GM06990 (cell line): Measurements from ENCODE around the gene LAMTOR5.
"Not testable (repeated sequence)": the region's sequence is repeated elsewhere in the genome, so short reads cannot be mapped to it uniquely, and the experiment has no call there.

Experiments
- DNase-seq: peaks from one replicate; pipeline ENCODE4 v3.0.0-alpha.2; 2011; ENCODE audit not compliant: insufficient read length; ENCODE audit errors: extremely low read depth
- H3K27me3 ChIP-seq: replicated peaks from 2 replicates; pipeline ENCODE4 v1.6.0; 2011; ENCODE audit warnings: low read length; ENCODE audit not compliant: control insufficient read depth, insufficient read depth
- H3K36me3 ChIP-seq: 2 replicates; pipeline ENCODE4 v1.5.1; 2011; ENCODE audit warnings: low read length; ENCODE audit not compliant: control insufficient read depth, insufficient read depth
- H3K4me3 ChIP-seq: replicated peaks from 2 replicates; pipeline ENCODE4 v1.5.1; 2011; ENCODE audit warnings: low read depth, mild to moderate bottlenecking, control low read depth, low read length
- TF ChIP-seq, protein P1 (sequence below): IDR thresholded peaks from 2 replicates; pipeline ENCODE4 v1.5.1; 2011; ENCODE audit warnings: low read length, control low read depth, mild to moderate bottlenecking, inconsistent platforms; ENCODE audit not compliant: insufficient read depth, poor library complexity, severe bottlenecking

Gene LAMTOR5

DNA sequence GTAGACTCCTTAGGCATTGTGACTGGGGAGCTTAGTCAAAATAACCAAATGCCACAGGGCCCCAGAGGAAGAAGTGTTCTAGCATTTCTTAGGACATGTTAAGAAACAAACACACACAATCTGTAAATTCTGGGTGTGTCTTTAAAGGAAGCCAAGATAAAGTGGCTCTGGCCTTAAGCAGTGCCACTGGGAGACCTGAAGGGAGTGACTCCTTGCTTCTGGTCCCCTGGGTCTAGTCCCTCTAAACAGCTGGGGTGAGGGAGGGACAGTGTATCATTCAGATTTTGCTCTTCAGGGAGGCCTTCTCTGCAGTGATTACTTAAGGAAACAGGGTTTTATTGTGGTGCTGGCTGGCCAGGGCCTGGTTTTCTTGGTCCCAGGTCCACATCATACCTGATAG, 34.4 kb upstream of the LAMTOR5 start:
- Histone ChIP-seq H3K27me3 (no peaks in the 10 kb centered on the region; the same call in 1 of the 2 replicates), H3K4me3 (no peak overlapping the region), H3K36me3 (no peaks in the 10 kb centered on the region)
- TF ChIP-seq, protein P1, sequence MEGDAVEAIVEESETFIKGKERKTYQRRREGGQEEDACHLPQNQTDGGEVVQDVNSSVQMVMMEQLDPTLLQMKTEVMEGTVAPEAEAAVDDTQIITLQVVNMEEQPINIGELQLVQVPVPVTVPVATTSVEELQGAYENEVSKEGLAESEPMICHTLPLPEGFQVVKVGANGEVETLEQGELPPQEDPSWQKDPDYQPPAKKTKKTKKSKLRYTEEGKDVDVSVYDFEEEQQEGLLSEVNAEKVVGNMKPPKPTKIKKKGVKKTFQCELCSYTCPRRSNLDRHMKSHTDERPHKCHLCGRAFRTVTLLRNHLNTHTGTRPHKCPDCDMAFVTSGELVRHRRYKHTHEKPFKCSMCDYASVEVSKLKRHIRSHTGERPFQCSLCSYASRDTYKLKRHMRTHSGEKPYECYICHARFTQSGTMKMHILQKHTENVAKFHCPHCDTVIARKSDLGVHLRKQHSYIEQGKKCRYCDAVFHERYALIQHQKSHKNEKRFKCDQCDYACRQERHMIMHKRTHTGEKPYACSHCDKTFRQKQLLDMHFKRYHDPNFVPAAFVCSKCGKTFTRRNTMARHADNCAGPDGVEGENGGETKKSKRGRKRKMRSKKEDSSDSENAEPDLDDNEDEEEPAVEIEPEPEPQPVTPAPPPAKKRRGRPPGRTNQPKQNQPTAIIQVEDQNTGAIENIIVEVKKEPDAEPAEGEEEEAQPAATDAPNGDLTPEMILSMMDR = no peak
- DNase-seq = no peak

DNA sequence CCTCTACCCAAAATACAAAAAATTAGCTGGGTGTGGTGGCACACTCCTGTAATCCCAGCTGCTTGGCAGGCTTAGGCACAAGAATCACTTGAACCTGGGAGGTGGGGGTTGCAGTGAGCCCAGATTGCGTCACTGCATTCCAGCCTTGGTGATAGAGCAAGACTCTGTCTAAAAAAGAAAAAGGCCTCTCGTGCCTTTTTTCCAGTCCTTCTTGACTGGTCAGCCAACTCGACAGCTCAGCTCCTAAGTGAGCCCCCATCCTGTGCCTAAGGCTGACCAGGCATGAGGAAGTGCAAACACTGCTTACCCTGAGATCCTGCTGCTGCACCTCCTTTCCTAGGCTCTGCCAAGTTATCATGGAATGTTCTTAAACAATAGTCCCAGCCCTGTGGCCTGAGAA, 33.4 kb upstream of the LAMTOR5 start:
- no peak for DNase-seq
- TF ChIP-seq, protein P1 = no peak
- Histone ChIP-seq H3K27me3 (no peaks in the 10 kb centered on the region; the same call in 1 of the 2 replicates), H3K36me3 (no peaks in the 10 kb centered on the region), H3K4me3 (no peak overlapping the region)

DNA sequence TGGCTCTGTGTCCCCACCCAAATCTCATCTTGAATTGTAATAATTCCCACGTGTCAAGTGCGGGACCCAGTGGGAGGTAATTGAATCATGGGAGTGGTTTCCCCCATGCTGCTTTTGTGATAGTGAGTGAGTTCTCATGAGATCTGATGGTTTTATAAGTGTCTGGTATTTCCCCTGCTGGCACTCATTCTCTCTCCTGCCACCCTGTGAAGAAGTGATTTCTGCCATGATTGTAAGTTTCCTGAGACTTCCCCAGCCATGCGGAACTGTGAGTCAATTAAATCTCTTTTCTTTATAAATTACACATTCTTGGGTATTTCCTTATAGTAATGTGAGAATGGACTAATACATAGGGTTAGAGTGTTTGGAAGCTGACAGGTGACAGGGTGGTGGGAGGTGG, 32.4 kb upstream of the LAMTOR5 start:
- H3K4me3 ChIP-seq, H3K36me3 ChIP-seq, DNase-seq, H3K27me3 ChIP-seq: not testable (repeated sequence)

DNA sequence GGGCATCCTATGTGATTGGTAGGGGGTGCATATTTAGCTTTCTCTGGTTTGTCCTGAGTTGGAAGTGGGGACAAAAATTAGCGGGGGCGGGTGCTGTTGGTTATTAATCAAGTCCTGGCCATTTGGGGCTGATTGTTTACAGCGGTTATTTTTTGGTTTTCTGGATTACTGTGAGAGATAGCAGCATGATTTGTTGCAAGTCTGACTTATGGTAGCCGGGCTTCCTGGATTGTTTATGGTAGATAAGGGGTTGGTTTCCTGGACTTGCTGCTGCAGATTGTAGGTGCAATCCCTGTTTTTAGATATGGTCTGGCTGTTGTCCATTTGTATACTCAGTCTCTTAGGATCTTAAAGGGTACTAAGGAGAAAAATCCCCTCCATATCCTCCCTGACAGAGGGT, 31.4 kb upstream of the LAMTOR5 start:
- no peaks in the 10 kb centered on the region for H3K36me3 ChIP-seq
- TF ChIP-seq, protein P1 = no peak
- H3K4me3 ChIP-seq = no peak overlapping the region
- no peaks in the 10 kb centered on the region for H3K27me3 ChIP-seq
- no peak for DNase-seq

DNA sequence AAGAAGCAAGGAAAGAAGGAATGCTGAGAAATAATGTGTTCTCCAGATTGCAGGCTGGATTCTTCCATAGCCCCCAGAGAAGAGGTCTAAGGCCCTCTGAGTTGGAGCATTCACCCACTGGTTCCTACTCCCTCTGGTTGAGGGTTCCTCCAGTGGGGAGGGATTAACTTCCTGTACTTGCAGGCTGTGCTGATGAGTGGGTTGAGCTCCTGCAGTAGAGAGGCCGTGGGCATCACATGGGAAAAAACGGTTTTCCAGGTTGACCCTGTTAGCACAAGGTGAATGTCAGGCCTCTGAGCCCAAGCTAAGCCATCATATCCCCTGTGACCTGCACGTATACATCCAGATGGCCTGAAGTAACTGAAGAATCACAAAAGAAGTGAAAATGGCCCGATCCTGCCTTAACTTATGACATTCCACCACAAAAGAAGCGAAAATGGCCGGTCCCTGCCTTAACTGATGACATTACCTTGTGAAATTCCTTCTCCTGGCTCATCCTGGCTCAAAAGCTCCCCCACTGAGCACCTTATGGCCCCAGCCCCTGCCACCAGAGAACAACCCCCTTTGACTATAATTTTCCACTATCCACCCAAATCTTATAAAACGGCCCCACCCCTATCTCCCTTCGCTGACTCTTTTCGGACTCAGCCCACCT, 30.3 kb upstream of the LAMTOR5 start:
- H3K36me3 ChIP-seq, DNase-seq, H3K27me3 ChIP-seq, H3K4me3 ChIP-seq: not testable (repeated sequence)

DNA sequence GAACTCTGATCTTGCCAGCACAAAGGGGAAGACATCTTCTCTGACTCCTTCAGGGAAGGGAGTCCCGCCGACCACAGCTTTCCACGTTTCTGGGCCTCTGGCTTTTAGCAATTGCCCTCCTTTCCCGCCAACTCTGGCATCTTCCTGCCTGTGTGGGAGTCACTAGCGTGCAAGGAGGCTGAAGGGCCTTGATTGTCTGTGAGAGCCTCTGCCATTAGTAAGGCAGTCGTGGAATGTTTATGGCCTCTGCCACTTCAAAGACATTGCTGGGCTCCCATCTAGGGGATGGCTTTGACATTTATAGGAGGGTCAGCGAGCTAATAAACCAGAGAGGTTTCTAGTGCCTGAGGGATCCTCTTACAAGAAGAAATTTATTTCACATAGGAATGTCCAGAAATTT, 29.1 kb upstream of the LAMTOR5 start:
- TF ChIP-seq, protein P1 = no peak
- no peak for DNase-seq
- H3K27me3 ChIP-seq = no peaks in the 10 kb centered on the region
- H3K36me3 ChIP-seq = no peaks in the 10 kb centered on the region
- H3K4me3 ChIP-seq = no peak overlapping the region

DNA sequence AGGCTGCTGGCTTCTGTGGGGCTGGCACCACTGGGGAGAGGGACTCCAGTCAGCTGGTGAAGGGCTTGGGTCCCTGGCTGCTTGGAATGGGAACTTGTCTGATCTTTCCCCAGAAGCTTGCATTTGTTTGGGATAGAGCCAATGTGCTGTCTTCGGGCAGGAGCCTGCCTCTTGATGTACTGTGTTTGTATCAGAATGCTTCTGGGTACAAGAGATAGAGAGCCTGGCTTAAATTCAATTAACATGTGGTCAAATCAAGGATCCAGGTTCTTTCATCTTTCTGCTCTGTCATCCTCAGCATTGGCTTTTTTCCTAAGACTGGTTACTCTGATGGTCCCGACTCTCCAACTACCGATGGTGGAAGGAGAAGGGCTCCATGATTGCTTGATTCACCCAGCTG, 27.5 kb upstream of the LAMTOR5 start:
- Histone ChIP-seq H3K36me3 (no peaks in the 10 kb centered on the region), H3K27me3 (0 out of 2 replicates have a peak, but pooled peaks cover 1% of the 10 kb centered on the region), H3K4me3 (no peak overlapping the region)
- TF ChIP-seq, protein P1 = no peak
- DNase-seq = no peak
